Peyer's patch (tissue), 4 donors: ENCODE results near the gene CTBP2. TPM values are rescaled to one million over a fixed set of nuclear protein-coding genes. Genes with fewer than 3 reads are reported as not detected.
A peak's percentile ranks its signal among the peaks of the same experiment; 100 is the strongest.

ENCODE experiments used
- DNase-seq, 3 donors: peaks; one replicate each; pipeline ENCODE4 v3.0.0-alpha.2; 2017 to 2019
- H3K27ac ChIP-seq, 4 donors: fragments of 200-600 bp; sonication (generic); one replicate each; pipeline ENCODE4 v1.5.1; 2016 to 2019
- H3K27me3 ChIP-seq, 2 donors: fragments of 200-600 bp; sonication (generic); one replicate each; pipeline ENCODE4 v1.5.1; 2019
- H3K36me3 ChIP-seq, 3 donors: fragments of 200-600 bp; sonication (generic); one replicate each; pipeline ENCODE4 v1.5.1; 2016 to 2019
- H3K4me1 ChIP-seq, 4 donors: fragments of 200-600 bp; sonication (generic); one replicate each; pipeline ENCODE4 v1.5.1; 2016 to 2019
- H3K4me3 ChIP-seq, 4 donors: fragments of 200-600 bp; sonication (generic); 1 replicate in 3 of 4; 2 replicates in 1 of 4; pipeline ENCODE4 v1.5.1; 2016 to 2019; ENCODE audit warnings: mild to moderate bottlenecking in 1 of 4
- H3K9me3 ChIP-seq, 4 donors: fragments of 200-600 bp; sonication (generic); one replicate each; pipeline ENCODE4 v1.5.1; 2016 to 2019; ENCODE audit warnings: mild to moderate bottlenecking in 1 of 4
- CTCF ChIP-seq, 6 experiments: fragments of 450-650 bp in 4 of 6; fragments of 200-600 bp in 2 of 6; sonication (generic) in 1 of 6; IDR thresholded peaks; one replicate each; pipeline ENCODE4 v1.5.1; 2017 to 2019; ENCODE audit warnings: antibody characterized with exemption in 6 of 6, mild to moderate bottlenecking in 3 of 6, moderate library complexity in 1 of 6
- POLR2A ChIP-seq, 2 donors: fragments of 450-650 bp; IDR thresholded peaks; one replicate each; pipeline ENCODE4 v1.5.1; 2017; ENCODE audit warnings: antibody characterized with exemption in 2 of 2, mild to moderate bottlenecking in 2 of 2, moderate library complexity in 2 of 2
- total RNA-seq, 4 donors: library from RNA; depleted of rRNA; stranded (reverse); fragments of >200 nt; gene quantifications; one replicate each; pipeline ENCODE4 v1.1.0, GENCODE V29; 2016

The CTBP2 gene
- total RNA-seq, 4 donors from 2014 or later: 53.6 to 83.8 (median 64.7) TPM

GRCh38 chr10:125155101-125155500, 5.3 kb downstream of the CTBP2 start:
- Histone ChIP-seq H3K36me3 (no peaks in the 10 kb centered on the region), H3K9me3 (peaks cover 0 to 4% (median 0%) of the 10 kb centered on the region in 4 donors), H3K4me3 (peak overlapping the region in 2 of 4 donors; percentile 10 to 23), H3K4me1 (peaks cover 5 to 74% (median 9%) of the 10 kb centered on the region in 4 donors), H3K27ac (peak overlapping the region in 3 of 4 donors; percentile 84 to 99 (median 96)), H3K27me3 (no peaks in the 10 kb centered on the region)
- peak in 1 of 3 donors; percentile 49 for DNase-seq
- TF ChIP-seq CTCF (IDR thresholded peaks at IDR 0.05) (no peak), POLR2A (IDR thresholded peaks at IDR 0.05) (no peak)

- Histone ChIP-seq H3K9me3 (peaks cover 0 to 4% (median 0%) of the 10 kb centered on the region in 4 donors), H3K36me3 (no peaks in the 10 kb centered on the region), H3K27me3 (no peaks in the 10 kb centered on the region), H3K27ac (peak overlapping the region in 3 of 4 donors; percentile 84 to 99 (median 96)), H3K4me1 (peaks cover 1 to 79% (median 11%) of the 10 kb centered on the region in 4 donors), H3K4me3 (peak overlapping the region in 1 of 4 donors; percentile 23)
- TF ChIP-seq POLR2A (IDR thresholded peaks at IDR 0.05) (no peak), CTCF (IDR thresholded peaks at IDR 0.05) (no peak)
- peak in 1 of 3 donors; percentile 21 for DNase-seq
Observed at GRCh38 chr10:125154529-125154928, 5.8 kb downstream of the CTBP2 start.

- Histone ChIP-seq H3K27ac (peak overlapping the region in 3 of 4 donors; percentile 84 to 99 (median 96)), H3K9me3 (peaks cover 0 to 4% (median 0%) of the 10 kb centered on the region in 4 donors), H3K27me3 (no peaks in the 10 kb centered on the region), H3K36me3 (no peaks in the 10 kb centered on the region), H3K4me1 (peaks cover 0 to 86% (median 12%) of the 10 kb centered on the region in 4 donors), H3K4me3 (no peak overlapping the region)
- DNase-seq: peak in 1 of 3 donors; percentile 54
- TF ChIP-seq CTCF (IDR thresholded peaks at IDR 0.05) (no peak), POLR2A (IDR thresholded peaks at IDR 0.05) (peak in 1 of 2 donors; percentile 12)
Observed at GRCh38 chr10:125153703-125154490, 6.5 kb downstream of the CTBP2 start.

- H3K36me3 ChIP-seq: no peaks in the 10 kb centered on the region
- peak in 1 of 3 donors; percentile 74 for DNase-seq
- no peaks in the 10 kb centered on the region for H3K27me3 ChIP-seq
- peaks cover 0 to 4% (median 0%) of the 10 kb centered on the region in 4 donors for H3K9me3 ChIP-seq
- TF ChIP-seq CTCF (IDR thresholded peaks at IDR 0.05) (no peak), POLR2A (IDR thresholded peaks at IDR 0.05) (no peak)
- peak overlapping the region in 3 of 4 donors; percentile 84 to 99 (median 96) for H3K27ac ChIP-seq
- peaks cover 0 to 97% (median 16%) of the 10 kb centered on the region in 4 donors for H3K4me1 ChIP-seq
- peak overlapping the region in 3 of 4 donors; percentile 23 to 51 (median 48) for H3K4me3 ChIP-seq
Observed at GRCh38 chr10:125152450-125153368, 7.7 kb downstream of the CTBP2 start.
